Endothelial cell of umbilical vein (primary cell): ENCODE results near the gene FAM47C. TPM values are rescaled to one million over a fixed set of nuclear protein-coding genes. Genes with fewer than 3 reads are reported as not detected.

Source experiments
- BruUV-seq: library from RNA; stranded (reverse); fragments of 400-500 nt; replicated peaks from 2 replicates; lab custom pipeline; 2021; lab: Mats Ljungman, UMichigan
- CTCF ChIA-PET: fragments of 300-600, 350-600 bp; sonication (Branson Sonifier 250); formaldehyde crosslinking; loops from one replicate; lab custom pipeline; 2021; ENCODE audit warnings: antibody characterized with exemption, inconsistent platforms; lab: Charles Lee
- POLR2A ChIA-PET: fragments of 300-600, 350-600 bp; sonication (Branson Sonifier 250); formaldehyde crosslinking; loops from one replicate; lab custom pipeline; 2021; ENCODE audit warnings: antibody characterized with exemption, inconsistent platforms; lab: Charles Lee
- DNase-seq: peaks from one replicate; pipeline ENCODE4 v3.0.0-alpha.2; 2011; ENCODE audit warnings: low read depth, low spot score
- FAIRE-seq: peaks from 2 replicates; lab custom pipeline; 2011; peaks lifted over from hg19 to GRCh38; lab: Jason Lieb, UNC
- H2AFZ ChIP-seq: 2 replicates; pipeline ENCODE4 v1.6.0; 2012; ENCODE audit warnings: low read depth, low read length, control low read depth, inconsistent platforms
- H3K27ac ChIP-seq: 2 replicates; pipeline ENCODE4 v1.5.1; 2011; ENCODE audit warnings: low read depth, mild to moderate bottlenecking, control low read depth, low read length, moderate library complexity; ENCODE audit not compliant: insufficient read depth
- H3K27me3 ChIP-seq, 2 experiments: 2 replicates each; pipeline versions ENCODE4 v1.6.0 to v1.6.1; 2011; ENCODE audit warnings: low read length in 2 of 2, mixed read lengths in 1 of 2; ENCODE audit not compliant: control insufficient read depth in 2 of 2, insufficient read depth in 2 of 2
- H3K36me3 ChIP-seq, 2 experiments: 2 replicates in 1 of 2; 3 replicates in 1 of 2; pipeline ENCODE4 v1.5.1; 2011; ENCODE audit warnings: low read length in 2 of 2, mild to moderate bottlenecking in 1 of 2, moderate library complexity in 1 of 2; ENCODE audit not compliant: control insufficient read depth in 2 of 2, insufficient read depth in 2 of 2; ENCODE audit errors: extremely low read depth in 1 of 2
- H3K4me1 ChIP-seq: 3 replicates; pipeline ENCODE4 v1.5.1; 2011; ENCODE audit warnings: mild to moderate bottlenecking, low read length; ENCODE audit not compliant: control insufficient read depth, insufficient read depth; ENCODE audit errors: extremely low read depth
- H3K4me2 ChIP-seq: 2 replicates; pipeline ENCODE4 v1.6.1; 2011; ENCODE audit warnings: low read length, control low read depth, mixed read lengths; ENCODE audit not compliant: insufficient read depth
- H3K4me3 ChIP-seq, 3 experiments: fragments of 200-600 bp in 1 of 3; sonication (generic), shearing (Covaris generic) in 1 of 3; replicated peaks in 1 of 3; 2 replicates each; pipeline ENCODE4 v1.5.1; 2011 to 2016; ENCODE audit warnings: control low read depth in 3 of 3, low read length in 3 of 3, mild to moderate bottlenecking in 2 of 3, inconsistent platforms in 1 of 3, low read depth in 1 of 3, moderate library complexity in 1 of 3; ENCODE audit not compliant: insufficient read depth in 1 of 3
- H3K79me2 ChIP-seq: 2 replicates; pipeline ENCODE4 v1.6.0; 2012; ENCODE audit warnings: low read length, inconsistent platforms; ENCODE audit not compliant: control insufficient read depth, insufficient read depth
- H3K9ac ChIP-seq: replicated peaks from 2 replicates; pipeline ENCODE3; 2011; ENCODE audit warnings: low read length, control low read depth; ENCODE audit not compliant: insufficient read depth; ENCODE audit errors: extremely low read depth
- H3K9me1 ChIP-seq: replicated peaks from 3 replicates; pipeline ENCODE4 v1.6.0; 2011; ENCODE audit warnings: mild to moderate bottlenecking, low read length; ENCODE audit not compliant: control insufficient read depth, insufficient read depth; ENCODE audit errors: extremely low read depth
- H3K9me3 ChIP-seq: replicated peaks from 2 replicates; pipeline ENCODE4 v1.5.1; 2012; ENCODE audit warnings: low read length, inconsistent platforms; ENCODE audit not compliant: control insufficient read depth, insufficient read depth
- H4K20me1 ChIP-seq: replicated peaks from 2 replicates; pipeline ENCODE3; 2011; ENCODE audit warnings: mild to moderate bottlenecking, low read length; ENCODE audit not compliant: control insufficient read depth, insufficient read depth; ENCODE audit errors: extremely low read depth
- EZH2 ChIP-seq: IDR thresholded peaks from 2 replicates; pipeline ENCODE4 v1.6.1; 2012; ENCODE audit warnings: borderline replicate concordance, low read depth, mild to moderate bottlenecking, moderate library complexity, low read length, inconsistent platforms; ENCODE audit not compliant: severe bottlenecking
- FOS ChIP-seq: IDR thresholded peaks from 2 replicates; pipeline ENCODE4 v1.6.1; 2011; ENCODE audit warnings: mild to moderate bottlenecking, low read length, moderate library complexity, borderline replicate concordance; ENCODE audit not compliant: insufficient read depth
- GATA2 ChIP-seq: IDR thresholded peaks from 2 replicates; pipeline ENCODE4 v1.7.0; 2011; ENCODE audit warnings: low read depth, mild to moderate bottlenecking, moderate library complexity, mixed read lengths, low read length; ENCODE audit not compliant: insufficient read length, insufficient read depth
- JUN ChIP-seq: IDR thresholded peaks from 2 replicates; pipeline ENCODE4 v1.6.1; 2011; ENCODE audit warnings: borderline replicate concordance, low read depth; ENCODE audit not compliant: insufficient read length, insufficient read depth
- MYC ChIP-seq: IDR thresholded peaks from one replicate; pipeline ENCODE4 v1.6.1; 2011; ENCODE audit warnings: mild to moderate bottlenecking, low read depth, low read length
- POLR2A ChIP-seq: IDR thresholded peaks from 2 replicates; pipeline ENCODE4 v1.6.1; 2012; ENCODE audit warnings: low read depth, mild to moderate bottlenecking, control low read depth, low read length
- POLR2AphosphoS5 ChIP-seq: IDR thresholded peaks from 2 replicates; pipeline ENCODE4 v1.6.1; 2012; ENCODE audit warnings: low read depth, mild to moderate bottlenecking, control low read depth, low read length, moderate library complexity; ENCODE audit not compliant: insufficient read depth
- dilution Hi-C: fragments of 300-500 bp; cut with MboI; formaldehyde crosslinking; loops from one replicate; pipeline ENCODE4 v1.15.0; 2019; ENCODE audit warnings: low sequenced_read_pairs; ENCODE audit not compliant: extremely low pct_ligation_motif_present
- intact Hi-C: fragments of 100-400 bp; cut with micrococcal nuclease; formaldehyde crosslinking; loops from one replicate; pipeline ENCODE4 v1.10.0; 2022
- polyA plus RNA-seq, 4 experiments: library from polyadenylated mRNA; depleted of rRNA in 3 of 4; stranded (reverse) in 3 of 4; unstranded in 1 of 4; fragments of >200 nt; gene quantifications; 2 replicates each; pipeline versions ENCODE4 v1.2.1 to v1.2.3, GENCODE V29; 2011 to 2012; ENCODE audit warnings: missing spikeins in 1 of 4
- total RNA-seq: library from RNA; stranded (reverse); gene quantifications from 2 replicates; pipeline ENCODE4 v1.2.3, GENCODE V29; 2021
- TF ChIP-seq, protein P1 (sequence below): IDR thresholded peaks from 2 replicates; pipeline ENCODE4 v1.6.1; 2011; ENCODE audit not compliant: insufficient read depth, insufficient read length
- TF ChIP-seq, protein P2 (sequence below), 2 donors: IDR thresholded peaks; 1 replicate in 1 of 2; 2 replicates in 1 of 2; pipeline ENCODE4 v1.5.1; 2011; ENCODE audit warnings: low read length in 2 of 2, mild to moderate bottlenecking in 2 of 2, moderate library complexity in 2 of 2, control low read depth in 1 of 2, inconsistent platforms in 1 of 2, low read depth in 1 of 2; ENCODE audit not compliant: insufficient read depth in 1 of 2; ENCODE audit errors: extremely low read depth in 1 of 2

Gene FAM47C
- total and polyA plus RNA-seq, 2 donors (not counting 3 experiments of a cell fraction or from before 2014, with no cell fraction given) = not detected

DNA sequence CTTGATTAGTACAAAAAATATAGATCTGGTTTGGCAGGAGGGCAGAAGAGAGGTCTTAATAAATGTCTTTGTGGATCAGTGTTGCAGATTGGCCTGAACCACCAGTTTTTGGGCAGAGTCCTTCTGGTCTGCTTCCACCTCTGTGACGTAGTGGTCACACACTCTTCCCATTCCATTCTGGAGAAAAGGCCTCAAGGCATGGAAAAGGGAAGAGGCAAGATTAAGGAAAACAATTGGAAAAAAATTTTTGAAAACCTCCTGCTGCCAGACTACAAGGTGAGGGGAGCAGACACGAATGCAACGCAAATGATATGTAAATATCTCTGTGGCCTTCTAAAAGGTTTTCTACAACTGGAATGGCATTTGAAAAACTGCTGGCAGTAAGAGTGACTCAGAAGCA is 24.3 kb upstream of the FAM47C start:
- no peaks in the 10 kb centered on the region for H3K27me3 ChIP-seq
- no peak overlapping the region for H3K9ac ChIP-seq
- no peak for DNase-seq
- no peaks in the 10 kb centered on the region for H3K4me1 ChIP-seq
- H3K9me3 ChIP-seq = no peaks in the 10 kb centered on the region
- BruUV-seq = no TSS peak
- no peaks in the 10 kb centered on the region for H4K20me1 ChIP-seq
- H3K36me3 ChIP-seq = no peaks in the 10 kb centered on the region
- POLR2A ChIA-PET = no interaction called here
- H3K27ac ChIP-seq = no peak overlapping the region
- CTCF ChIA-PET = no interaction called here
- dilution Hi-C loops = no loop called here
- intact Hi-C loops = no loop called here
- H3K4me3 ChIP-seq = no peak overlapping the region
- H3K79me2 ChIP-seq = no peaks in the 10 kb centered on the region
- FAIRE-seq = no peak
- H3K4me2 ChIP-seq = no peak overlapping the region
- H2AFZ ChIP-seq = no peak overlapping the region
- H3K9me1 ChIP-seq = no peaks in the 10 kb centered on the region
- TF ChIP-seq EZH2 (no peak), MYC (no peak), GATA2 (no peak), POLR2AphosphoS5 (no peak), JUN (no peak), POLR2A (no peak), FOS (no peak)
- TF ChIP-seq, protein P1, sequence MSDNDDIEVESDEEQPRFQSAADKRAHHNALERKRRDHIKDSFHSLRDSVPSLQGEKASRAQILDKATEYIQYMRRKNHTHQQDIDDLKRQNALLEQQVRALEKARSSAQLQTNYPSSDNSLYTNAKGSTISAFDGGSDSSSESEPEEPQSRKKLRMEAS = no peak
- TF ChIP-seq, protein P2, sequence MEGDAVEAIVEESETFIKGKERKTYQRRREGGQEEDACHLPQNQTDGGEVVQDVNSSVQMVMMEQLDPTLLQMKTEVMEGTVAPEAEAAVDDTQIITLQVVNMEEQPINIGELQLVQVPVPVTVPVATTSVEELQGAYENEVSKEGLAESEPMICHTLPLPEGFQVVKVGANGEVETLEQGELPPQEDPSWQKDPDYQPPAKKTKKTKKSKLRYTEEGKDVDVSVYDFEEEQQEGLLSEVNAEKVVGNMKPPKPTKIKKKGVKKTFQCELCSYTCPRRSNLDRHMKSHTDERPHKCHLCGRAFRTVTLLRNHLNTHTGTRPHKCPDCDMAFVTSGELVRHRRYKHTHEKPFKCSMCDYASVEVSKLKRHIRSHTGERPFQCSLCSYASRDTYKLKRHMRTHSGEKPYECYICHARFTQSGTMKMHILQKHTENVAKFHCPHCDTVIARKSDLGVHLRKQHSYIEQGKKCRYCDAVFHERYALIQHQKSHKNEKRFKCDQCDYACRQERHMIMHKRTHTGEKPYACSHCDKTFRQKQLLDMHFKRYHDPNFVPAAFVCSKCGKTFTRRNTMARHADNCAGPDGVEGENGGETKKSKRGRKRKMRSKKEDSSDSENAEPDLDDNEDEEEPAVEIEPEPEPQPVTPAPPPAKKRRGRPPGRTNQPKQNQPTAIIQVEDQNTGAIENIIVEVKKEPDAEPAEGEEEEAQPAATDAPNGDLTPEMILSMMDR (IDR thresholded peaks at IDR 0.05; ENCODE audit: extremely low read depth in 1 of 2, insufficient read depth in 1 of 2, low read depth in 1 of 2, low read length in 2 of 2) = no peak
